OCI-LY7 (cell line): ENCODE results near the gene CPOX. TPM values are rescaled to one million over a fixed set of nuclear protein-coding genes. Genes with fewer than 3 reads are reported as not detected.

Experiments
- BruUV-seq: library from RNA; stranded (reverse); fragments of 400-500 nt; replicated peaks from 2 replicates; lab custom pipeline; 2021; lab: Mats Ljungman, UMichigan
- CTCF ChIA-PET: fragments of 300-600 bp; sonication (Branson Sonifier 250); formaldehyde crosslinking; loops from one replicate; lab custom pipeline; 2022; ENCODE audit warnings: antibody characterized with exemption; ENCODE audit not compliant: unreplicated experiment; lab: Charles Lee
- POLR2A ChIA-PET: fragments of 300-600 bp; sonication (Branson Sonifier 250); formaldehyde crosslinking; loops from one replicate; lab custom pipeline; 2022; ENCODE audit warnings: antibody characterized with exemption; lab: Charles Lee
- DNase-seq: peaks from one replicate; pipeline ENCODE4 v3.0.0-alpha.2; 2015; ENCODE audit warnings: low spot score
- H2AFZ ChIP-seq: fragments of 200-600 bp; sonication (generic), shearing (Covaris generic); 2 replicates; pipeline ENCODE4 v1.6.1; 2014; ENCODE audit warnings: mild to moderate bottlenecking, antibody characterized with exemption, low read length, moderate library complexity
- H3K27ac ChIP-seq: fragments of 200-600 bp; sonication (generic); 2 replicates; pipeline ENCODE4 v1.5.1; 2014; ENCODE audit warnings: mixed run types, low read depth, mild to moderate bottlenecking, moderate library complexity, low read length, inconsistent platforms; ENCODE audit not compliant: poor library complexity, severe bottlenecking
- H3K36me3 ChIP-seq: fragments of 200-600 bp; sonication (generic); 2 replicates; pipeline ENCODE4 v1.6.1; 2014; ENCODE audit warnings: mild to moderate bottlenecking, antibody characterized with exemption, low read length, moderate library complexity, mixed read lengths; ENCODE audit not compliant: insufficient read depth
- H3K4me1 ChIP-seq: fragments of 200-600 bp; sonication (generic); 2 replicates; pipeline ENCODE4 v1.5.1; 2014; ENCODE audit warnings: mild to moderate bottlenecking, low read length; ENCODE audit not compliant: insufficient read depth, poor library complexity, severe bottlenecking
- H3K4me2 ChIP-seq: fragments of 200-600 bp; sonication (generic); 2 replicates; pipeline ENCODE4 v1.6.1; 2014; ENCODE audit warnings: mild to moderate bottlenecking, low read length
- H3K4me3 ChIP-seq: fragments of 200-600 bp; sonication (generic); 2 replicates; pipeline ENCODE4 v1.5.1; 2014; ENCODE audit warnings: mild to moderate bottlenecking, low read depth, low read length; ENCODE audit not compliant: poor library complexity, severe bottlenecking
- H3K79me2 ChIP-seq: fragments of 200-600 bp; sonication (generic); 2 replicates; pipeline ENCODE4 v1.6.1; 2016; ENCODE audit warnings: low read depth, mild to moderate bottlenecking, low read length, moderate library complexity, mixed read lengths; ENCODE audit not compliant: insufficient read depth
- H3K9me2 ChIP-seq: fragments of 200-600 bp; sonication (generic); 2 replicates; pipeline ENCODE4 v1.6.1; 2016; ENCODE audit warnings: mild to moderate bottlenecking, low read length, mixed read lengths; ENCODE audit not compliant: insufficient read depth
- H3K9me3 ChIP-seq: fragments of 200-600 bp; sonication (generic); 2 replicates; pipeline ENCODE4 v1.6.1; 2014; ENCODE audit warnings: mild to moderate bottlenecking, mixed run types, low read length, mixed read lengths
- H4K20me1 ChIP-seq: fragments of 200-600 bp; sonication (generic); 2 replicates; pipeline ENCODE4 v1.6.1; 2014; ENCODE audit warnings: mild to moderate bottlenecking, antibody characterized with exemption, low read length, moderate library complexity, mixed read lengths; ENCODE audit not compliant: insufficient read depth
- EZH2phosphoT487 ChIP-seq: fragments of 200-600 bp; sonication (generic); IDR thresholded peaks from 2 replicates; pipeline ENCODE4 v1.6.1; 2018; ENCODE audit warnings: low read depth, borderline replicate concordance, mild to moderate bottlenecking, mixed run types, antibody characterized with exemption, low read length, moderate library complexity, mixed read lengths
- intact Hi-C: fragments of 100-400 bp; cut with micrococcal nuclease; formaldehyde crosslinking; loops from one replicate; pipeline ENCODE4 v1.10.0; 2022; ENCODE audit not compliant: unreplicated experiment
- total RNA-seq, 2 experiments: library from RNA; depleted of rRNA in 1 of 2; stranded (reverse); fragments of >200 nt in 1 of 2; shearing (Covaris generic) in 1 of 2; gene quantifications; 2 replicates each; pipeline ENCODE4 v1.2.3, GENCODE V29; 2014 to 2022
- TF ChIP-seq, protein P1 (sequence below): fragments of 200-600 bp; sonication (generic); conservative IDR thresholded peaks from 2 replicates; pipeline ENCODE4 v1.5.1; 2014; ENCODE audit warnings: mild to moderate bottlenecking, antibody characterized with exemption, low read length, moderate library complexity, mixed read lengths

Gene CPOX
- total RNA-seq, 2 experiments from 2014 or later, result 10.1 to 14.7 TPM

DNA sequence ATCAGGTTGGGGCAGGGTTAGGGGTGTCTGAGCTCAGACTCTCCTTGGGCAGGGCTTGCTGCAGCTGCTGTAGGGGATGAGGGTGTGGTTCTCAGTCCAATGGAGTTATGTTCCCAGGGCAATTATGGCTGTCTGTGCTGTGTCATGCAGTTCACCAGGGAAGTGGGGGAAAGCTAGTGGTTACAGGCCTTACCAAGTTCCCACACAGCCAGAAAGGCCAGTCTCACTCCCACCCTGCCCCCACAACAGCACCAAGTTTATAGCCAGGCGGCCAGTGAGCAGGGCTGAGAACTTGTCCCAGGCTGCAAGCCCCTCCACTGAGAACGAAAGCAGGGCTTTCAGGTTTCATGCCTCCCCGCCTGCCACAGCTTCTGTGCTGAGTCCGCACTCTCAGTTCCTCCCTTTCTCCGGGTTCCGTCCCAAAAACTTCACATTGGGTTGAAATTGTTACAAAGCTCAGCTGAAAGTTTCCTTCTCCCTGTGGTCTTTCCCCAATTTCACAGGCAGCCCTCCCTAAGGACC lies 19.6 kb upstream of the CPOX start:
- BruUV-seq, result no TSS peak
- Histone ChIP-seq H3K9me3 (no peaks in the 10 kb centered on the region), H3K36me3 (no peaks in the 10 kb centered on the region), H3K4me3 (no peak overlapping the region), H2AFZ (no peak overlapping the region), H3K4me2 (no peak overlapping the region), H4K20me1 (no peaks in the 10 kb centered on the region), H3K79me2 (no peaks in the 10 kb centered on the region), H3K9me2 (no peaks in the 10 kb centered on the region), H3K27ac (no peak overlapping the region), H3K4me1 (no peaks in the 10 kb centered on the region)
- no peak for DNase-seq
- TF ChIP-seq, protein P1, sequence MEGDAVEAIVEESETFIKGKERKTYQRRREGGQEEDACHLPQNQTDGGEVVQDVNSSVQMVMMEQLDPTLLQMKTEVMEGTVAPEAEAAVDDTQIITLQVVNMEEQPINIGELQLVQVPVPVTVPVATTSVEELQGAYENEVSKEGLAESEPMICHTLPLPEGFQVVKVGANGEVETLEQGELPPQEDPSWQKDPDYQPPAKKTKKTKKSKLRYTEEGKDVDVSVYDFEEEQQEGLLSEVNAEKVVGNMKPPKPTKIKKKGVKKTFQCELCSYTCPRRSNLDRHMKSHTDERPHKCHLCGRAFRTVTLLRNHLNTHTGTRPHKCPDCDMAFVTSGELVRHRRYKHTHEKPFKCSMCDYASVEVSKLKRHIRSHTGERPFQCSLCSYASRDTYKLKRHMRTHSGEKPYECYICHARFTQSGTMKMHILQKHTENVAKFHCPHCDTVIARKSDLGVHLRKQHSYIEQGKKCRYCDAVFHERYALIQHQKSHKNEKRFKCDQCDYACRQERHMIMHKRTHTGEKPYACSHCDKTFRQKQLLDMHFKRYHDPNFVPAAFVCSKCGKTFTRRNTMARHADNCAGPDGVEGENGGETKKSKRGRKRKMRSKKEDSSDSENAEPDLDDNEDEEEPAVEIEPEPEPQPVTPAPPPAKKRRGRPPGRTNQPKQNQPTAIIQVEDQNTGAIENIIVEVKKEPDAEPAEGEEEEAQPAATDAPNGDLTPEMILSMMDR, result peak; percentile 10; the same call in 1 of the 2 replicates
- no peak for TF ChIP-seq EZH2phosphoT487
- ChIA-PET CTCF (no interaction called here), POLR2A (no interaction called here)
- intact Hi-C loops, result no loop called here

DNA sequence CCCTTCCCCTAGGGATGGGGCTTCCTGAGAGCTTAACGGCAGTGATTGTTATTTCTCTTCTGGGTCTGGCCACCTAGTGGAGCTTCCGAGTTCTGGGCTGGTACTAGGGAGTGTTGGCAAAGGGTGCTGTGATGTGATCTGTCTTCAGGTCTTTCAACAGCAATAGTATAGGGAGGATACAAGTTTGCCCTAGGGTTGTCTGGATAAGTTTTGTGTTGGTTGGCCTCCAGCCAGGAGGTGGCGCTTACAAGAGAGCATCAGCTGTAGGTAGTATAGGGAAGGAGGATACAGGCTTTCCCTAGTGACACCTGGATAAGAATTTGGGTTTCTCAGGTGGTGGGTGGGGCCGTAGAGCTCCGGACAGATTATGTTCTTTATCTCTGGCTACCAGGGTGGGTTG lies 19.2 kb upstream of the CPOX start:
- peak; percentile 17 for DNase-seq
- H2AFZ ChIP-seq, result no peak overlapping the region
- H3K4me2 ChIP-seq, result no peak overlapping the region
- no peaks in the 10 kb centered on the region for H3K9me3 ChIP-seq
- no peaks in the 10 kb centered on the region for H3K36me3 ChIP-seq
- no peak overlapping the region for H3K27ac ChIP-seq
- H3K4me3 ChIP-seq, result no peak overlapping the region
- no peaks in the 10 kb centered on the region for H3K9me2 ChIP-seq
- ChIA-PET CTCF (no interaction called here), POLR2A (no interaction called here)
- H4K20me1 ChIP-seq, result no peaks in the 10 kb centered on the region
- no peaks in the 10 kb centered on the region for H3K79me2 ChIP-seq
- BruUV-seq, result no TSS peak
- intact Hi-C loops, result no loop called here
- no peaks in the 10 kb centered on the region for H3K4me1 ChIP-seq
- TF ChIP-seq EZH2phosphoT487, result no peak
- TF ChIP-seq, protein P1, result peak; percentile 71

DNA sequence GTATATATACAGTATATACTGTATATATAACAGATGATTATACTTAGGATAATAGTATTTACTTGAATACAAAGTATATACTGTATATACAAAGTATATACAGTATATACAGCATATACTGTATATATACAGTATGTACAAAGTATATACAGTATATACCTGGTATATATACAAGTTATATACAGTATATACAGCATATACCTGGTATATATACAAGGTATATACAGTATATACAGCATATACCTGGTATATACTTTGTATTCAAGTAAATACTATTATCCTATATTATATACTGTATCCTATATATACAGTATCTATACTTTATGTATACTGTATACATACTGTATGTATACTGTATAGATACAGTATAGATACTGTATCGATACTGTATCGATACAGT lies 14.6 kb upstream of the CPOX start:
- Histone ChIP-seq H3K4me3 (no peak overlapping the region), H3K9me2 (no peaks in the 10 kb centered on the region), H4K20me1 (no peaks in the 10 kb centered on the region), H3K4me2 (no peak overlapping the region), H2AFZ (no peak overlapping the region), H3K27ac (no peak overlapping the region), H3K4me1 (no peaks in the 10 kb centered on the region), H3K9me3 (no peaks in the 10 kb centered on the region), H3K79me2 (no peaks in the 10 kb centered on the region), H3K36me3 (no peaks in the 10 kb centered on the region)
- CTCF ChIA-PET, result no interaction called here
- BruUV-seq, result no TSS peak
- POLR2A ChIA-PET, result interaction anchor here (0.7 to 1.1 kb wide), 2 partner anchors 27 to 37 kb away, joined by 3 read pairs; no protein-coding TSS in a partner anchor
- DNase-seq, result no peak
- TF ChIP-seq, protein P1, result no peak
- TF ChIP-seq EZH2phosphoT487, result no peak
- intact Hi-C loops, result loop anchor here (10.0 kb wide), 1 partner anchor 567 kb away; no protein-coding TSS in a partner anchor
